DMS 273 treated with DMSO at 0.1 percent for 48 hours (cell line): Measurements from ENCODE around the gene LIPE.
A peak's percentile ranks its signal among the peaks of the same experiment; 100 is the strongest.

ENCODE experiments used
- DNase-seq: peaks from one replicate; lab custom pipeline; 2025; lab: John Stamatoyannopoulos, UW

The LIPE gene

GRCh38 chr19:42412661-42413076, 14.5 kb downstream of the LIPE start:
- DNase-seq, result no peak

- DNase-seq, result peak; percentile 22
Observed at GRCh38 chr19:42412227-42412626, 15.0 kb downstream of the LIPE start.

GRCh38 chr19:42411581-42412178, 15.5 kb downstream of the LIPE start:
- no peak for DNase-seq

GRCh38 chr19:42410371-42410770, 16.8 kb downstream of the LIPE start:
- no peak for DNase-seq

GRCh38 chr19:42409477-42409876, 17.7 kb downstream of the LIPE start:
- no peak for DNase-seq

- no peak for DNase-seq
Observed at GRCh38 chr19:42407816-42408175, 19.4 kb downstream of the LIPE start.

GRCh38 chr19:42407085-42407815, 19.9 kb downstream of the LIPE start:
- no peak for DNase-seq

GRCh38 chr19:42406111-42406510, 21.1 kb downstream of the LIPE start:
- DNase-seq, result no peak

- DNase-seq, result no peak
Observed at GRCh38 chr19:42403586-42403985, 23.6 kb downstream of the LIPE start.

- DNase-seq, result no peak
Observed at GRCh38 chr19:42402376-42403116, 24.6 kb downstream of the LIPE start.

- no peak for DNase-seq
Observed at GRCh38 chr19:42401365-42402303, 25.6 kb downstream of the LIPE start.

GRCh38 chr19:42400404-42400803, 26.8 kb downstream of the LIPE start:
- DNase-seq, result no peak

- no peak for DNase-seq
Observed at GRCh38 chr19:42397263-42398166, 29.7 kb downstream of the LIPE start.

GRCh38 chr19:42396381-42397262, 30.6 kb downstream of the LIPE start:
- peak; percentile 95 for DNase-seq

GRCh38 chr19:42394751-42395150, 32.4 kb downstream of the LIPE start:
- no peak for DNase-seq

GRCh38 chr19:42392165-42392564, 35.0 kb downstream of the LIPE start:
- no peak for DNase-seq

- DNase-seq, result no peak
Observed at GRCh38 chr19:42389899-42390298, 37.3 kb downstream of the LIPE start, which contains the start of gene CNFN. Gene CNFN (minus strand): TSS chr19:42390297. CDS start chr19:42389037, 1,260 bp downstream.

GRCh38 chr19:42388851-42389489, 38.2 kb downstream of the LIPE start:
- DNase-seq, result no peak

- DNase-seq, result peak; percentile 32
Observed at GRCh38 chr19:42386974-42387707, 40.0 kb downstream of the LIPE start.
